Muscle layer of duodenum (tissue), 2 donors: ENCODE results near the gene SLC4A5.

Experiments used
- H3K27ac ChIP-seq: one replicate; pipeline ENCODE4 v1.7.0; 2013; ENCODE audit warnings: mild to moderate bottlenecking, low read length
- H3K27me3 ChIP-seq: one replicate; pipeline ENCODE4 v1.7.0; 2013; ENCODE audit warnings: low read depth, mild to moderate bottlenecking, control low read depth, low read length
- H3K36me3 ChIP-seq, 2 donors: one replicate each; pipeline ENCODE4 v1.7.0; 2013; ENCODE audit warnings: low read length in 2 of 2, control low read depth in 1 of 2, mild to moderate bottlenecking in 1 of 2; ENCODE audit not compliant: insufficient read depth in 2 of 2, control insufficient read depth in 1 of 2
- H3K4me1 ChIP-seq, 2 donors: one replicate each; pipeline ENCODE4 v1.7.0; 2013; ENCODE audit warnings: low read length in 2 of 2, mild to moderate bottlenecking in 2 of 2, control low read depth in 1 of 2, moderate library complexity in 1 of 2; ENCODE audit not compliant: insufficient read depth in 2 of 2, control insufficient read depth in 1 of 2
- H3K4me3 ChIP-seq, 2 donors: one replicate each; pipeline ENCODE4 v1.7.0; 2013; ENCODE audit warnings: low read length in 2 of 2, low read depth in 1 of 2, mild to moderate bottlenecking in 1 of 2
- H3K9me3 ChIP-seq, 2 donors: one replicate each; pipeline ENCODE4 v1.7.0; 2013; ENCODE audit warnings: low read length in 2 of 2, control low read depth in 1 of 2, mild to moderate bottlenecking in 1 of 2; ENCODE audit not compliant: control insufficient read depth in 1 of 2
- donor health status: healthy.

Gene SLC4A5

GRCh38 chr2:74307720-74308119, 35.5 kb downstream of the SLC4A5 start:
- Histone ChIP-seq H3K27me3 (no peaks in the 10 kb centered on the region), H3K36me3 (peaks cover under 1 to 6% of the 10 kb centered on the region in 2 donors), H3K4me1 (no peaks in the 10 kb centered on the region), H3K4me3 (no peak overlapping the region), H3K27ac (no peak overlapping the region), H3K9me3 (no peaks in the 10 kb centered on the region)

- H3K27me3 ChIP-seq: no peaks in the 10 kb centered on the region
- H3K4me3 ChIP-seq: no peak overlapping the region
- H3K36me3 ChIP-seq: peaks cover 3 to 12% of the 10 kb centered on the region in 2 donors
- H3K9me3 ChIP-seq: no peaks in the 10 kb centered on the region
- no peaks in the 10 kb centered on the region for H3K4me1 ChIP-seq
- H3K27ac ChIP-seq: no peak overlapping the region
Observed at GRCh38 chr2:74304332-74305148, 38.7 kb downstream of the SLC4A5 start.

GRCh38 chr2:74302865-74303264, 40.4 kb downstream of the SLC4A5 start:
- no peak overlapping the region for H3K27ac ChIP-seq
- no peaks in the 10 kb centered on the region for H3K4me1 ChIP-seq
- peaks cover 3 to 12% of the 10 kb centered on the region in 2 donors for H3K36me3 ChIP-seq
- H3K27me3 ChIP-seq: no peaks in the 10 kb centered on the region
- H3K4me3 ChIP-seq: no peak overlapping the region
- no peaks in the 10 kb centered on the region for H3K9me3 ChIP-seq

GRCh38 chr2:74301262-74301661, 42.0 kb downstream of the SLC4A5 start:
- peaks cover 3 to 12% of the 10 kb centered on the region in 2 donors for H3K36me3 ChIP-seq
- no peak overlapping the region for H3K4me3 ChIP-seq
- no peaks in the 10 kb centered on the region for H3K4me1 ChIP-seq
- H3K27me3 ChIP-seq: no peaks in the 10 kb centered on the region
- no peaks in the 10 kb centered on the region for H3K9me3 ChIP-seq
- H3K27ac ChIP-seq: no peak overlapping the region

GRCh38 chr2:74300506-74300905, 42.7 kb downstream of the SLC4A5 start:
- Histone ChIP-seq H3K9me3 (no peaks in the 10 kb centered on the region), H3K27me3 (no peaks in the 10 kb centered on the region), H3K36me3 (peaks cover 3 to 12% of the 10 kb centered on the region in 2 donors), H3K4me1 (no peaks in the 10 kb centered on the region), H3K27ac (no peak overlapping the region), H3K4me3 (no peak overlapping the region)

GRCh38 chr2:74297950-74298349, 45.3 kb downstream of the SLC4A5 start:
- Histone ChIP-seq H3K36me3 (peaks cover 3 to 13% of the 10 kb centered on the region in 2 donors), H3K4me1 (no peaks in the 10 kb centered on the region), H3K9me3 (no peaks in the 10 kb centered on the region), H3K27ac (no peak overlapping the region), H3K4me3 (no peak overlapping the region), H3K27me3 (no peaks in the 10 kb centered on the region)

- no peaks in the 10 kb centered on the region for H3K4me1 ChIP-seq
- H3K9me3 ChIP-seq: no peaks in the 10 kb centered on the region
- H3K27me3 ChIP-seq: no peaks in the 10 kb centered on the region
- H3K27ac ChIP-seq: no peak overlapping the region
- H3K4me3 ChIP-seq: no peak overlapping the region
- peaks cover 0 to 10% of the 10 kb centered on the region in 2 donors for H3K36me3 ChIP-seq
Observed at GRCh38 chr2:74297391-74297790, 45.8 kb downstream of the SLC4A5 start.

GRCh38 chr2:74293191-74293991, 49.8 kb downstream of the SLC4A5 start:
- Histone ChIP-seq H3K36me3 (peaks cover 0 to 4% of the 10 kb centered on the region in 2 donors), H3K9me3 (no peaks in the 10 kb centered on the region), H3K4me3 (no peak overlapping the region), H3K27ac (no peak overlapping the region), H3K4me1 (no peaks in the 10 kb centered on the region), H3K27me3 (no peaks in the 10 kb centered on the region)

GRCh38 chr2:74292751-74293150, 50.5 kb downstream of the SLC4A5 start:
- no peak overlapping the region for H3K27ac ChIP-seq

GRCh38 chr2:74291886-74292621, 51.2 kb downstream of the SLC4A5 start:
- Histone ChIP-seq H3K9me3 (no peaks in the 10 kb centered on the region), H3K36me3 (peaks cover 0 to 4% of the 10 kb centered on the region in 2 donors), H3K4me1 (no peaks in the 10 kb centered on the region), H3K27ac (no peak overlapping the region), H3K4me3 (no peak overlapping the region), H3K27me3 (no peaks in the 10 kb centered on the region)

More at GRCh38 chr2:74292751-74293150, 50.5 kb downstream of the SLC4A5 start:
- H3K27me3 ChIP-seq: no peaks in the 10 kb centered on the region
- H3K4me3 ChIP-seq: no peak overlapping the region
- no peaks in the 10 kb centered on the region for H3K4me1 ChIP-seq
- H3K9me3 ChIP-seq: no peaks in the 10 kb centered on the region
- H3K36me3 ChIP-seq: peaks cover 0 to 4% of the 10 kb centered on the region in 2 donors

- Histone ChIP-seq H3K36me3 (peaks cover 0 to 4% of the 10 kb centered on the region in 2 donors), H3K4me3 (no peak overlapping the region), H3K27me3 (no peaks in the 10 kb centered on the region), H3K9me3 (no peaks in the 10 kb centered on the region), H3K4me1 (no peaks in the 10 kb centered on the region), H3K27ac (no peak overlapping the region)
Observed at GRCh38 chr2:74291218-74291544, 52.0 kb downstream of the SLC4A5 start.
